ENCODE data around the gene DPYD.

GRCh38 chr1:97654876-97655585, 265.8 kb downstream of the DPYD start:
- TF ChIP-seq POLR2A (IDR thresholded peaks at IDR 0.05; ENCODE audit: low read length) (no peak), GATA1 (IDR thresholded peaks at IDR 0.05; ENCODE audit: low read depth, low read length) (no peak)
